ENCODE measurements around the gene RAB36.

DNA sequence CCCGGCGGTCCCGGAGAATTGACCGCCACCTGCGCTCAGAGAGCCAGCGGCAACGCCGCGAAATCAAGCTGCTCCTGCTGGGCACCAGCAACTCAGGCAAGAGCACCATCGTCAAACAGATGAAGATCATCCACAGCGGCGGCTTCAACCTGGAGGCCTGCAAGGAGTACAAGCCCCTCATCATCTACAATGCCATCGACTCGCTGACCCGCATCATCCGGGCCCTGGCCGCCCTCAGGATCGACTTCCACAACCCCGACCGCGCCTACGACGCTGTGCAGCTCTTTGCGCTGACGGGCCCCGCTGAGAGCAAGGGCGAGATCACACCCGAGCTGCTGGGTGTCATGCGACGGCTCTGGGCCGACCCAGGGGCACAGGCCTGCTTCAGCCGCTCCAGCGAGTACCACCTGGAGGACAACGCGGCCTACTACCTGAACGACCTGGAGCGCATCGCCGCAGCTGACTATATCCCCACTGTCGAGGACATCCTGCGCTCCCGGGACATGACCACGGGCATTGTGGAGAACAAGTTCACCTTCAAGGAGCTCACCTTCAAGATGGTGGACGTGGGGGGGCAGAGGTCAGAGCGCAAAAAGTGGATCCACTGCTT is 49.4 kb upstream of the RAB36 start:
- TF ChIP-seq, protein P1, sequence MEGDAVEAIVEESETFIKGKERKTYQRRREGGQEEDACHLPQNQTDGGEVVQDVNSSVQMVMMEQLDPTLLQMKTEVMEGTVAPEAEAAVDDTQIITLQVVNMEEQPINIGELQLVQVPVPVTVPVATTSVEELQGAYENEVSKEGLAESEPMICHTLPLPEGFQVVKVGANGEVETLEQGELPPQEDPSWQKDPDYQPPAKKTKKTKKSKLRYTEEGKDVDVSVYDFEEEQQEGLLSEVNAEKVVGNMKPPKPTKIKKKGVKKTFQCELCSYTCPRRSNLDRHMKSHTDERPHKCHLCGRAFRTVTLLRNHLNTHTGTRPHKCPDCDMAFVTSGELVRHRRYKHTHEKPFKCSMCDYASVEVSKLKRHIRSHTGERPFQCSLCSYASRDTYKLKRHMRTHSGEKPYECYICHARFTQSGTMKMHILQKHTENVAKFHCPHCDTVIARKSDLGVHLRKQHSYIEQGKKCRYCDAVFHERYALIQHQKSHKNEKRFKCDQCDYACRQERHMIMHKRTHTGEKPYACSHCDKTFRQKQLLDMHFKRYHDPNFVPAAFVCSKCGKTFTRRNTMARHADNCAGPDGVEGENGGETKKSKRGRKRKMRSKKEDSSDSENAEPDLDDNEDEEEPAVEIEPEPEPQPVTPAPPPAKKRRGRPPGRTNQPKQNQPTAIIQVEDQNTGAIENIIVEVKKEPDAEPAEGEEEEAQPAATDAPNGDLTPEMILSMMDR (IDR thresholded peaks at IDR 0.05; ENCODE audit: low read depth, low read length, missing input control): no peak
- TF ChIP-seq, protein P2, sequence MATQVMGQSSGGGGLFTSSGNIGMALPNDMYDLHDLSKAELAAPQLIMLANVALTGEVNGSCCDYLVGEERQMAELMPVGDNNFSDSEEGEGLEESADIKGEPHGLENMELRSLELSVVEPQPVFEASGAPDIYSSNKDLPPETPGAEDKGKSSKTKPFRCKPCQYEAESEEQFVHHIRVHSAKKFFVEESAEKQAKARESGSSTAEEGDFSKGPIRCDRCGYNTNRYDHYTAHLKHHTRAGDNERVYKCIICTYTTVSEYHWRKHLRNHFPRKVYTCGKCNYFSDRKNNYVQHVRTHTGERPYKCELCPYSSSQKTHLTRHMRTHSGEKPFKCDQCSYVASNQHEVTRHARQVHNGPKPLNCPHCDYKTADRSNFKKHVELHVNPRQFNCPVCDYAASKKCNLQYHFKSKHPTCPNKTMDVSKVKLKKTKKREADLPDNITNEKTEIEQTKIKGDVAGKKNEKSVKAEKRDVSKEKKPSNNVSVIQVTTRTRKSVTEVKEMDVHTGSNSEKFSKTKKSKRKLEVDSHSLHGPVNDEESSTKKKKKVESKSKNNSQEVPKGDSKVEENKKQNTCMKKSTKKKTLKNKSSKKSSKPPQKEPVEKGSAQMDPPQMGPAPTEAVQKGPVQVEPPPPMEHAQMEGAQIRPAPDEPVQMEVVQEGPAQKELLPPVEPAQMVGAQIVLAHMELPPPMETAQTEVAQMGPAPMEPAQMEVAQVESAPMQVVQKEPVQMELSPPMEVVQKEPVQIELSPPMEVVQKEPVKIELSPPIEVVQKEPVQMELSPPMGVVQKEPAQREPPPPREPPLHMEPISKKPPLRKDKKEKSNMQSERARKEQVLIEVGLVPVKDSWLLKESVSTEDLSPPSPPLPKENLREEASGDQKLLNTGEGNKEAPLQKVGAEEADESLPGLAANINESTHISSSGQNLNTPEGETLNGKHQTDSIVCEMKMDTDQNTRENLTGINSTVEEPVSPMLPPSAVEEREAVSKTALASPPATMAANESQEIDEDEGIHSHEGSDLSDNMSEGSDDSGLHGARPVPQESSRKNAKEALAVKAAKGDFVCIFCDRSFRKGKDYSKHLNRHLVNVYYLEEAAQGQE (IDR thresholded peaks at IDR 0.05): no peak
- no peak for TF ChIP-seq GABPA (IDR thresholded peaks at IDR 0.05 in 1 of 2, conservative IDR thresholded peaks at IDR 0.05 in 1 of 2)

Measured in liver (tissue), 3 donors.